Measurements from ENCODE around the gene BTNL9.

- TF ChIP-seq CTCF (IDR thresholded peaks at IDR 0.05) (no peak), POLR2A (IDR thresholded peaks at IDR 0.05) (no peak)
These were observed 3.9 kb upstream of the BTNL9 start for GRCh38 chr5:181035991-181036815.
